ENCODE measurements around the gene ATP1A4.

Gene ATP1A4

GRCh38 chr1:160148121-160148520 lies 3.3 kb upstream of the ATP1A4 start:
- Histone ChIP-seq H3K4me3 (ENCODE audit: low read depth in 1 of 2, low read length in 1 of 2) (no peak overlapping the region), H3K36me3 (no peaks in the 10 kb centered on the region), H3K27me3 (no peaks in the 10 kb centered on the region), H3K4me1 (ENCODE audit: control insufficient read depth in 1 of 2, insufficient read depth in 1 of 2, low read depth in 1 of 2, low read length in 1 of 2) (no peaks in the 10 kb centered on the region), H3K9me3 (no peaks in the 10 kb centered on the region), H3K27ac (no peak overlapping the region)
- no peak for TF ChIP-seq CTCF (IDR thresholded peaks at IDR 0.05)

- H3K27ac ChIP-seq, result no peak overlapping the region
- H3K9me3 ChIP-seq, result no peaks in the 10 kb centered on the region
- H3K36me3 ChIP-seq, result no peaks in the 10 kb centered on the region
- no peaks in the 10 kb centered on the region for H3K27me3 ChIP-seq
- no peaks in the 10 kb centered on the region for H3K4me1 ChIP-seq (ENCODE audit: control insufficient read depth in 1 of 2, insufficient read depth in 1 of 2, low read depth in 1 of 2, low read length in 1 of 2)
- H3K4me3 ChIP-seq (ENCODE audit: low read depth in 1 of 2, low read length in 1 of 2), result no peak overlapping the region
- TF ChIP-seq CTCF (IDR thresholded peaks at IDR 0.05), result no peak
Measured at GRCh38 chr1:160149233-160149632, 2.2 kb upstream of the ATP1A4 start.

- H3K36me3 ChIP-seq, result no peaks in the 10 kb centered on the region
- no peak overlapping the region for H3K4me3 ChIP-seq (ENCODE audit: low read depth in 1 of 2, low read length in 1 of 2)
- no peak overlapping the region for H3K27ac ChIP-seq
- H3K4me1 ChIP-seq (ENCODE audit: control insufficient read depth in 1 of 2, insufficient read depth in 1 of 2, low read depth in 1 of 2, low read length in 1 of 2), result no peaks in the 10 kb centered on the region
- H3K27me3 ChIP-seq, result no peaks in the 10 kb centered on the region
- TF ChIP-seq CTCF (IDR thresholded peaks at IDR 0.05), result no peak
- no peaks in the 10 kb centered on the region for H3K9me3 ChIP-seq
Measured at GRCh38 chr1:160149716-160150115, 1.7 kb upstream of the ATP1A4 start.

GRCh38 chr1:160154790-160155189 lies 3.4 kb downstream of the ATP1A4 start:
- TF ChIP-seq CTCF (IDR thresholded peaks at IDR 0.05), result no peak
- no peak overlapping the region for H3K27ac ChIP-seq
- H3K4me3 ChIP-seq (ENCODE audit: low read depth in 1 of 2, low read length in 1 of 2), result no peak overlapping the region
- H3K4me1 ChIP-seq (ENCODE audit: control insufficient read depth in 1 of 2, insufficient read depth in 1 of 2, low read depth in 1 of 2, low read length in 1 of 2), result no peaks in the 10 kb centered on the region
- H3K27me3 ChIP-seq, result no peaks in the 10 kb centered on the region
- no peaks in the 10 kb centered on the region for H3K9me3 ChIP-seq
- no peaks in the 10 kb centered on the region for H3K36me3 ChIP-seq

GRCh38 chr1:160156361-160156760 lies 5.0 kb downstream of the ATP1A4 start:
- Histone ChIP-seq H3K27ac (no peak overlapping the region), H3K4me1 (ENCODE audit: control insufficient read depth in 1 of 2, insufficient read depth in 1 of 2, low read depth in 1 of 2, low read length in 1 of 2) (no peaks in the 10 kb centered on the region), H3K4me3 (ENCODE audit: low read depth in 1 of 2, low read length in 1 of 2) (no peak overlapping the region), H3K27me3 (no peaks in the 10 kb centered on the region), H3K9me3 (no peaks in the 10 kb centered on the region), H3K36me3 (no peaks in the 10 kb centered on the region)
- TF ChIP-seq CTCF (IDR thresholded peaks at IDR 0.05), result no peak

- H3K4me3 ChIP-seq (ENCODE audit: low read depth in 1 of 2, low read length in 1 of 2), result no peak overlapping the region
- TF ChIP-seq CTCF (IDR thresholded peaks at IDR 0.05), result no peak
- no peaks in the 10 kb centered on the region for H3K4me1 ChIP-seq (ENCODE audit: control insufficient read depth in 1 of 2, insufficient read depth in 1 of 2, low read depth in 1 of 2, low read length in 1 of 2)
- H3K27me3 ChIP-seq, result no peaks in the 10 kb centered on the region
- no peak overlapping the region for H3K27ac ChIP-seq
- no peaks in the 10 kb centered on the region for H3K9me3 ChIP-seq
- no peaks in the 10 kb centered on the region for H3K36me3 ChIP-seq
Measured at GRCh38 chr1:160157174-160157573, 5.8 kb downstream of the ATP1A4 start.
